Osteoblast (primary cell): ENCODE measurements around the gene ADCYAP1R1. TPM values are rescaled to one million over a fixed set of nuclear protein-coding genes. Genes with fewer than 3 reads are reported as not detected.

Experiments used
- DNase-seq: peaks from one replicate; pipeline ENCODE4 v3.0.0; 2011; ENCODE audit warnings: low spot score, mixed read lengths; ENCODE audit not compliant: insufficient read length; ENCODE audit errors: missing footprints
- H2AFZ ChIP-seq: 2 replicates; pipeline ENCODE4 v1.6.0; 2011; ENCODE audit warnings: mild to moderate bottlenecking, low read length
- H3K27ac ChIP-seq: 2 replicates; pipeline ENCODE4 v1.5.1; 2011; ENCODE audit warnings: mild to moderate bottlenecking, low read depth, low read length, moderate library complexity
- H3K27me3 ChIP-seq: 2 replicates; pipeline ENCODE4 v1.6.0; 2012; ENCODE audit warnings: mild to moderate bottlenecking, control low read depth, inconsistent platforms, low read length, moderate library complexity; ENCODE audit not compliant: insufficient read depth
- H3K36me3 ChIP-seq: 2 replicates; pipeline ENCODE4 v1.5.1; 2011; ENCODE audit warnings: mild to moderate bottlenecking, low read length, control low read depth, moderate library complexity; ENCODE audit not compliant: insufficient read depth
- H3K4me1 ChIP-seq: 2 replicates; pipeline ENCODE4 v1.5.1; 2011; ENCODE audit warnings: mild to moderate bottlenecking, low read length, control low read depth, moderate library complexity; ENCODE audit not compliant: insufficient read depth
- H3K4me2 ChIP-seq: 2 replicates; pipeline ENCODE4 v1.6.0; 2011; ENCODE audit warnings: mild to moderate bottlenecking, low read length; ENCODE audit not compliant: insufficient read depth
- H3K4me3 ChIP-seq: fragments of 200-600 bp; sonication (generic); 3 replicates; pipeline ENCODE4 v1.5.1; 2012; ENCODE audit warnings: mild to moderate bottlenecking, low read length, inconsistent platforms; ENCODE audit not compliant: insufficient read depth
- H3K79me2 ChIP-seq: 2 replicates; pipeline ENCODE4 v1.6.0; 2012; ENCODE audit warnings: mild to moderate bottlenecking, low read length, control low read depth, inconsistent platforms; ENCODE audit not compliant: insufficient read depth
- H3K9me3 ChIP-seq: 2 replicates; pipeline ENCODE4 v1.5.1; 2011; ENCODE audit warnings: low read depth, low read length, control low read depth
- H4K20me1 ChIP-seq: 2 replicates; pipeline ENCODE4 v1.6.0; 2012; ENCODE audit warnings: mild to moderate bottlenecking, low read length, control low read depth; ENCODE audit not compliant: insufficient read depth
- CTCF ChIP-seq: IDR thresholded peaks from 2 replicates; pipeline ENCODE4 v1.5.1; 2011; ENCODE audit warnings: mild to moderate bottlenecking, low read depth, low read length, moderate library complexity; ENCODE audit errors: extremely low read depth
- total RNA-seq: library from RNA; depleted of rRNA; stranded (reverse); fragments of >200 nt; gene quantifications from 2 replicates; pipeline ENCODE4 v1.2.3, GENCODE V29; 2012

Gene ADCYAP1R1
- total RNA-seq, 1 donor: not detected

GRCh38 chr7:31079126-31079823 is 27.2 kb downstream of the ADCYAP1R1 start:
- Histone ChIP-seq H3K9me3 (no peaks in the 10 kb centered on the region), H2AFZ (no peak overlapping the region), H3K4me3 (no peak overlapping the region), H4K20me1 (no peaks in the 10 kb centered on the region), H3K79me2 (no peaks in the 10 kb centered on the region), H3K27ac (no peak overlapping the region), H3K27me3 (no peaks in the 10 kb centered on the region), H3K36me3 (no peaks in the 10 kb centered on the region), H3K4me1 (no peaks in the 10 kb centered on the region), H3K4me2 (no peak overlapping the region)
- no peak for TF ChIP-seq CTCF
- DNase-seq: no peak

GRCh38 chr7:31079824-31080511 is 27.9 kb downstream of the ADCYAP1R1 start:
- H3K9me3 ChIP-seq: no peaks in the 10 kb centered on the region
- TF ChIP-seq CTCF: no peak
- H3K27me3 ChIP-seq: no peaks in the 10 kb centered on the region
- no peaks in the 10 kb centered on the region for H3K79me2 ChIP-seq
- no peaks in the 10 kb centered on the region for H3K36me3 ChIP-seq
- H2AFZ ChIP-seq: no peak overlapping the region
- H3K4me3 ChIP-seq: no peak overlapping the region
- H3K4me1 ChIP-seq: no peaks in the 10 kb centered on the region
- no peak overlapping the region for H3K27ac ChIP-seq
- no peak overlapping the region for H3K4me2 ChIP-seq
- no peaks in the 10 kb centered on the region for H4K20me1 ChIP-seq
- no peak for DNase-seq

- Histone ChIP-seq H3K27ac (no peak overlapping the region), H4K20me1 (no peaks in the 10 kb centered on the region), H3K4me1 (no peaks in the 10 kb centered on the region), H3K27me3 (no peaks in the 10 kb centered on the region), H2AFZ (no peak overlapping the region), H3K9me3 (no peaks in the 10 kb centered on the region), H3K79me2 (no peaks in the 10 kb centered on the region), H3K36me3 (no peaks in the 10 kb centered on the region), H3K4me2 (no peak overlapping the region), H3K4me3 (no peak overlapping the region)
- no peak for DNase-seq
- no peak for TF ChIP-seq CTCF
Observed at GRCh38 chr7:31080763-31081162, 28.7 kb downstream of the ADCYAP1R1 start.

- Histone ChIP-seq H3K4me2 (no peak overlapping the region), H4K20me1 (no peaks in the 10 kb centered on the region), H3K4me3 (no peak overlapping the region), H3K27me3 (peaks cover under 1% of the 10 kb centered on the region), H3K27ac (no peak overlapping the region), H2AFZ (no peak overlapping the region), H3K9me3 (no peaks in the 10 kb centered on the region), H3K36me3 (no peaks in the 10 kb centered on the region), H3K79me2 (no peaks in the 10 kb centered on the region), H3K4me1 (no peaks in the 10 kb centered on the region)
- no peak for TF ChIP-seq CTCF
- DNase-seq: no peak
Observed at GRCh38 chr7:31082017-31082416, 29.9 kb downstream of the ADCYAP1R1 start.
